ENCODE data around the gene C1QTNF5. TPM values are rescaled to one million over a fixed set of nuclear protein-coding genes. Genes with fewer than 3 reads are reported as not detected.

C1QTNF5 gene
- total and polyA plus RNA-seq, 2 experiments from 2014 or later = 13.7 to 18.0 TPM

GRCh38 chr11:119368121-119369034, 27.7 kb upstream of the C1QTNF5 start:
- Histone ChIP-seq H3K79me2 (no peaks in the 10 kb centered on the region), H4K20me1 (ENCODE audit: insufficient read depth, poor library complexity, severe bottlenecking) (no peaks in the 10 kb centered on the region), H3K27ac (peak overlapping the region; percentile 90), H3K4me2 (peak overlapping the region; percentile 61), H3K4me3 (no peak overlapping the region), H3K27me3 (no peaks in the 10 kb centered on the region), H3K9me2 (replicated peaks; ENCODE audit: insufficient read depth) (no peaks in the 10 kb centered on the region), H3K9me3 (ENCODE audit: low read depth) (no peaks in the 10 kb centered on the region), H3K4me1 (ENCODE audit: insufficient read depth) (peaks cover 64% of the 10 kb centered on the region), H2AFZ (no peak overlapping the region), H3K36me3 (replicated peaks; ENCODE audit: insufficient read depth, low read depth) (no peaks in the 10 kb centered on the region)
- 53% methylated on average over 17 of the region's 17 CpGs for WGBS (ENCODE audit: low lambda C conversion rate, missing lambda C conversion rate)
- peak; percentile 92 for DNase-seq (ENCODE audit: low spot score)
- TF ChIP-seq EZH2phosphoT487 (IDR thresholded peaks at IDR 0.05; ENCODE audit: low read depth, severe bottlenecking, unreplicated experiment) (no peak), EZH2 (IDR thresholded peaks at IDR 0.05; ENCODE audit: borderline replicate concordance) (no peak), CTCF (IDR thresholded peaks at IDR 0.05; ENCODE audit: poor library complexity) (no peak)

GRCh38 chr11:119367661-119368120, 27.0 kb upstream of the C1QTNF5 start:
- TF ChIP-seq CTCF (IDR thresholded peaks at IDR 0.05; ENCODE audit: poor library complexity) = no peak
- no peak for TF ChIP-seq EZH2 (IDR thresholded peaks at IDR 0.05; ENCODE audit: borderline replicate concordance)
- no peak for TF ChIP-seq EZH2phosphoT487 (IDR thresholded peaks at IDR 0.05; ENCODE audit: low read depth, severe bottlenecking, unreplicated experiment)
- peak overlapping the region; percentile 61 for H3K4me2 ChIP-seq
- DNase-seq (ENCODE audit: low spot score) = peak; percentile 67

DNA sequence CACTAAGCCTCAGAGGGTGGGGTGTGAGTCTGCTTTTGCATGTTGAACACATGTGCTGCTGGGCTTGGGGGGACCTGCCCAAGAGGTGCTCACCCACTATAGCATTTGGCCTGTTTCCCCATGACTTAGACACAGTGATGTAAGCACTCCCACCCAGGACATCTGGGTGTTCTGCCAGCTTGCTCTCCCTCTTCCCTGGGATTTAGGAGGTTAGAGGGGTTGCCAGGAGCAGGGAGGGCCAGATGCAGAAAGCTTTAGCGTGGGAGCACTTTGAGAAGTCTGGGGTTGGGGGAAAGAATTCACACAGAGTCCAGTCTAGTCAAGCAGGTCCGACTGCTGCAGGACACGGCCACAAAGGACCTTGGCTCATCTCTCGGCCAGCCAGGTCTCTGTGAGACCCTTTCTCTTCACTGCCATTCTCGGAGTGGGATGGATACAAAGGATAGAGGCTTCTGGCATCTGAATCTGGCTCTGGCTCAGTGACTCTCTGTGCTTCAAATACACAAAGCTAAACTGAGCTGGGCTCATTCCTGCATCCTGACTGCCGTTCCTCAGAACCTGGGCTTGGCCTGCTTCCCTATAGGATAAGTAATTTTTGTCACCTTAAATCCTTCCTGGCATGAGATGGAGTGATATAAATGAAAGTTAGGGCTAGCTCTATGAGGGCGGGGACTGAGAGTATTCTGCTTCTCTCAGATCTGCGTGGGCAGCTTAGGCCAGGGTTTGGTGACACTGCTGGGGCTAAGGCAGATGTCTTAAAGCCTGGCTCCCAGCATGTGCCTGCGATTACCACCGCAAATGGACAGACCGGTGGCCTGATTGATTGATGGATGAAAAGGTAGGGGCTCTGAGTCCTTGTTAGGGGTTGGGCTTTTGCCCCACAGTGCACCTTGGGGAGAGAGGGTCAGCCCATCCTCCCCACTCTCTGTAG, 26.3 kb upstream of the C1QTNF5 start:
- Histone ChIP-seq H3K4me2 (peak overlapping the region; percentile 47), H3K27ac (peak overlapping the region; percentile 68), H2AFZ (no peak overlapping the region), H3K27me3 (no peaks in the 10 kb centered on the region), H3K9me2 (replicated peaks; ENCODE audit: insufficient read depth) (no peaks in the 10 kb centered on the region), H3K4me1 (ENCODE audit: insufficient read depth) (peaks cover 74% of the 10 kb centered on the region), H3K36me3 (replicated peaks; ENCODE audit: insufficient read depth, low read depth) (no peaks in the 10 kb centered on the region), H3K9me3 (ENCODE audit: low read depth) (no peaks in the 10 kb centered on the region), H3K79me2 (no peaks in the 10 kb centered on the region), H4K20me1 (ENCODE audit: insufficient read depth, poor library complexity, severe bottlenecking) (no peaks in the 10 kb centered on the region), H3K4me3 (no peak overlapping the region)
- TF ChIP-seq CTCF (IDR thresholded peaks at IDR 0.05; ENCODE audit: poor library complexity) (no peak), EZH2 (IDR thresholded peaks at IDR 0.05; ENCODE audit: borderline replicate concordance) (no peak), EZH2phosphoT487 (IDR thresholded peaks at IDR 0.05; ENCODE audit: low read depth, severe bottlenecking, unreplicated experiment) (no peak)
- DNase-seq (ENCODE audit: low spot score) = peak; percentile 6
- WGBS (ENCODE audit: low lambda C conversion rate, missing lambda C conversion rate) = 81% methylated on average over 11 of the region's 11 CpGs

More at GRCh38 chr11:119367661-119368120, 27.0 kb upstream of the C1QTNF5 start:
- Histone ChIP-seq H3K9me2 (replicated peaks; ENCODE audit: insufficient read depth) (no peaks in the 10 kb centered on the region), H3K4me3 (no peak overlapping the region), H4K20me1 (ENCODE audit: insufficient read depth, poor library complexity, severe bottlenecking) (no peaks in the 10 kb centered on the region), H3K9me3 (ENCODE audit: low read depth) (no peaks in the 10 kb centered on the region), H3K79me2 (no peaks in the 10 kb centered on the region), H3K4me1 (ENCODE audit: insufficient read depth) (peaks cover 66% of the 10 kb centered on the region), H3K36me3 (replicated peaks; ENCODE audit: insufficient read depth, low read depth) (no peaks in the 10 kb centered on the region), H3K27ac (peak overlapping the region; percentile 90), H2AFZ (no peak overlapping the region), H3K27me3 (no peaks in the 10 kb centered on the region)
- WGBS (ENCODE audit: low lambda C conversion rate, missing lambda C conversion rate) = 45% methylated on average over 9 of the region's 9 CpGs

Measured in hepatocyte (in vitro differentiated cells).